ENCODE results near the gene ADARB2.
"Not testable (repeated sequence)": the region's sequence is repeated elsewhere in the genome, so short reads cannot be mapped to it uniquely, and the experiment has no call there.

ADARB2 gene

DNA sequence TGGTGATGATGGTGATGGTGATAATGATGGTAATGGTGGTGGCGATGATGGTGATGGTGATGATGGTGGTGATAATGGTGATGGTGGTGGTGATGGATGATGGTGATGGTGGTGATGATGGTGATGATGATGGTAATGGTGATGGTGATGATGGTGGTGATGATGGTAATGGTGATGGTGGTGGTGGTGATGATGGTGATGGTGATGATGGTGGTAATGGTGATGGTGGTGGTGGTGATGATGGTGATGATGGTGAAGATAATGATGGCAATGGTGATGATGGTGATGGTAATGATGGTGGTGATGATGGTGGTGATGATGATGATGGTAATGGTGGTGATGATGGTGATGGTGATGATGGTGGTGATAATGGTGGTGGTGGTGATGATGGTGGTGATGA is 517.5 kb downstream of the ADARB2 start:
- H3K27ac ChIP-seq, H3K4me3 ChIP-seq: not testable (repeated sequence)

DNA sequence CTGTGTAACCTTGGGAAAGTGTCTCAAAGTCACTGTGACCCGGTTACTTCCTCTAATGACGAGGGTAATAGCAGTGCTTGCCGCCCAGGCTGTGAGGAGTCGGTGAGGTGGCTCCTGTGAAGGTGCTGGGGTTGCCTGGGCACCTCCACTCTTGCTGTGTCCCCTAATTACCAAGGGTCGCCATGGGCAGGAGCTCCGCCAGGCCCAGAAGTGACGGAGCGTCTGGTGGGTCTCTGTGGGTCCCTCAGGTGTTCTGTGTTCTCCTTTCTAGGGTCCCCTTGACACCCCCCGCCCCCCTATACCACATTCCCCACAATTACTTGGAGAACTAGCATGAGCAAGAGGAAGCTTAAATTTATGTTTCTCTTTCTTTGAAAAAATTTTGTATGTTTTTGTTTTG is 519.7 kb downstream of the ADARB2 start:
- H3K27ac ChIP-seq = no peak overlapping the region
- H3K4me3 ChIP-seq = no peak overlapping the region

DNA sequence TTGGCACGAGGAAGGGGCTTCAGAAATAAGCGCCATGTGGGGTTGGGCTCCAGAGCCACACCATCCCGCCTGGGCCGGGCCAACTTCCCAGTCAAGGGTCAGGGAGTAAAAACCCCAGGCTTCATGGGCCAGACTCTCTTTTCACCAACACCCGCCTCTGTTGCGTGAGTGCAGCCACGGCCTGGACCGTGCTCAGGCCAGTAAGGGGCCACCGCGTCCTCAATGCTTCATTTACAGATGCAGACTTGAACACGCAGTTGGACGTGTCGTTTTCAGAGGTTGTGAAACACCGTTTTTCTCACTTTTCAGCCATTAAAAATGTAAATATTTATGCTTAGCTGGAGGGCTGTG is 520.1 kb downstream of the ADARB2 start:
- no peak overlapping the region for H3K4me3 ChIP-seq
- H3K27ac ChIP-seq = no peak overlapping the region

DNA sequence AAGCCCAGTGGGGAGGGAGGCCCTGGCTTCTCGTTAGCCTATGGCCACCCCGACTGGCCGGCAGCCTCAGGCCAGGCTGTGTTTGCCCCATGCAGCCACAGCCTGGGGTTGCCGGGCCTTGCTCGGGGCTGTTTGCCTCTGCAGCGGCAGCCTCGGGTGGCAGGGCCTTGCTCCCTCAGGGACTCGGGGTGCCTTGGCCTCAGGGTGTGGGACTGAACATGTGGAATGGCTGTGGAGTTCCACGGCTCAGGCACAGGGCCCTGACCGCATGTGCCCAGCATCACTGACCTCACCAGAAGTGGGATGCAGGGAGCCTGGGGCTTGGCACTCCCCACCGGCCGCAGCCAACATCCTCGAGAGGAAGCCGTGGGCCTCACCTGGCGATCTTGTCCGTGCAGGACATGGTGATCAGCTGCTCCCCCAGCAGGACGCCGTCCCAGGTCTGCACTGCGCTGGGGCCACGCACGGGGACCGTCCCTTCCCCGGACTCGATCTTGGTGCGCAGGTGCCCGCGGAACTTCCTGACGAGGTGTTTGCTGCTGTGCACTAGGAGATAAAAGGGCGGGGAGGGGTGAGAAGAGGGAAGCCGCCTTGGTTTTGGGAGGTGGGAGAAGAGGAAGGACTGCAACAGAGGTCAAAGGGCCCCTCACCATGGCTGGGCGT is 520.6 kb downstream of the ADARB2 start:
- Histone ChIP-seq H3K27ac (no peak overlapping the region), H3K4me3 (no peak overlapping the region)

DNA sequence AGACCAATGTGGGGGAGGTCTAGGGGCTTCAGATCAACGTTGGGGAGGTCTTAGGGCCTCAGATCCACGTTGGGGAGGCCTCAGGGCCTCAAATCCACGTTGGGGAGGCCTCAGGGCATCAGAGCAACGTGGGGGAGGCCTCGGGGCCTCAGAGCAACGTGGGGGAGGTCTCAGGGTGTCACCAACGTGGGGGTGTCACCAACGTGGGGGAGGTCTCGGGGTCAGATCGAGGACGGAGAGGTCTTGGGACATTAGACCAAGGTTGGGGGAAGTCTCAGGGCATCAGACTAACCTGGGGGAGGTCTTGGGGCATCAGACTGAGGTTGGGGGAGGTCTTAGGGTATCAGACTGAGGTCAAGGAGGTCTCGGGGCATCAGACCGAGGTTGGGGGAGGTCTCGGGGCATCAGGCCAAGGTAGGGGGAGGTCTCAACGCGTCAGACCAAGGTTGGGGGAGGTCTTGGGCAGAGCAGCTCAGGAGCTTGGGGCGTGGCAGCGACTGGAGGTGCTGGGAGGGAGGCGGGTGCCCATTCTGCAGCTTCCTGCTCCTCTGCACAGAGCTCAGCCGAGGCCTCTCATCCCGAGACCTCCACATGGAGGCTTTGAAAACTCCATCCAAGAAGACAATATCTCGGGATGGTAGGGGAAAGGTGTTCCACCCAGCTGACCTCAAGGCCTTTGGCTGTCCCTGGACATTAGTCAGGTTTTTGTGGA is 521.3 kb downstream of the ADARB2 start:
- H3K27ac ChIP-seq = no peak overlapping the region
- H3K4me3 ChIP-seq = no peak overlapping the region

DNA sequence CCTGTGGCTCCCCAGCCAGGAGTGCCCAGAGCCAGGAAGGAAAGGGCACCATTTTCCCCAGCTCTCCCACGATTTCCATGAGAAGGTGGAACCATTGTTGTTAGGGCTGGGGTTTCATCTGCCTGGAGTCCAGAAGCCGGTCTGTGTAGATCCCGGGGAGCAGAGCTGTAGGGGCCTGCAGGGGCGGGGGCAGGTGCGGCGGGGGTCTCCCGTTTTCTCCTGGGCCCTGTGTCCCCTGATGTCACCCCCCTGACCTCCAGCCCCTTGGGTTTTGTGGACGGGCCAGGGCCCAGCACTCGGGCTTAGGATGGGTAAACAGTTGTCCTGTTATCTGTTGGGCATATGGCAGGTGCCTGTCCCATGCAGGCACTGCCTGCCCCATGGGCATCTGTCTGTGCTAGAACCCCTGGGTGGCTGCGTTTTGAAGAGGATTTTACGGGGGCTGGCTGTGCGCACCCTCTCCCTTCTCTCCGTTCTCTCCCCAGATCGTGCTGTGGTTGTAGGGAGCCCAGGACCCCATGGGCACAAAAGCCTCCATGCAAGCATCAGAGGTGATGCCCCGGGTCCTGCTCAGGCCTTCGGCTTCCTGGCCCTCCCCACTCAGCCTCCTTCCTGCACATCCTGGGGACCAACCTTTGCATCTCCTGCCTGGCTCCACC is 522.3 kb downstream of the ADARB2 start:
- Histone ChIP-seq H3K27ac (no peak overlapping the region), H3K4me3 (no peak overlapping the region)

DNA sequence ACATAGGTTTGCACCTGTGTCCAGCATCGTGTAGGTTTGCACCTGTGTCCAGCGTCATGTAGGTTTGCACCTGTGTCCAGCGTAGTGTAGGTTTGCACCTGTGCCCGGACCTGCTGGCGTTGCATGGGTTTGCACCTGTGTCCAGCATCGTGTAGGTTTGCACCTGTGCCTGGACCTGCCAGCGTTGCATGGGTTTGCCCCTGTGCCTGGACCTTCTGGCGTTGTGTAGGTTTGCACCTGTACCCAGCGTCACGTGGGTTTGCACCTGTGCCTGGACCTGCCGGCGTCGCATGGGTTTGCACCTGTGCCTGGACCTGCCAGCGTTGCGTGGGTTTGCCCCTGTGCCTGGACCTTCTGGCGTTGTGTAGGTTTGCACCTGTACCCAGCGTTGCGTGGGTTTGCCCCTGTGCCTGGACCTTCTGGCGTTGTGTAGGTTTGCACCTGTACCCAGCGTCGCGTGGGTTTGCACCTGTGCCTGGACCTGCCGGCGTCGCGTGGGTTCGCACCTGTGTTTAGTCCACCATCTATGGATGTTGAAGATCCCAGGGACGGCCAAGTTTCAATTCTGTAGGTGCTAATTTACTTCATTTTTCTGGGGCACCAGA is 523.2 kb downstream of the ADARB2 start:
- no peak overlapping the region for H3K27ac ChIP-seq
- H3K4me3 ChIP-seq = no peak overlapping the region

DNA sequence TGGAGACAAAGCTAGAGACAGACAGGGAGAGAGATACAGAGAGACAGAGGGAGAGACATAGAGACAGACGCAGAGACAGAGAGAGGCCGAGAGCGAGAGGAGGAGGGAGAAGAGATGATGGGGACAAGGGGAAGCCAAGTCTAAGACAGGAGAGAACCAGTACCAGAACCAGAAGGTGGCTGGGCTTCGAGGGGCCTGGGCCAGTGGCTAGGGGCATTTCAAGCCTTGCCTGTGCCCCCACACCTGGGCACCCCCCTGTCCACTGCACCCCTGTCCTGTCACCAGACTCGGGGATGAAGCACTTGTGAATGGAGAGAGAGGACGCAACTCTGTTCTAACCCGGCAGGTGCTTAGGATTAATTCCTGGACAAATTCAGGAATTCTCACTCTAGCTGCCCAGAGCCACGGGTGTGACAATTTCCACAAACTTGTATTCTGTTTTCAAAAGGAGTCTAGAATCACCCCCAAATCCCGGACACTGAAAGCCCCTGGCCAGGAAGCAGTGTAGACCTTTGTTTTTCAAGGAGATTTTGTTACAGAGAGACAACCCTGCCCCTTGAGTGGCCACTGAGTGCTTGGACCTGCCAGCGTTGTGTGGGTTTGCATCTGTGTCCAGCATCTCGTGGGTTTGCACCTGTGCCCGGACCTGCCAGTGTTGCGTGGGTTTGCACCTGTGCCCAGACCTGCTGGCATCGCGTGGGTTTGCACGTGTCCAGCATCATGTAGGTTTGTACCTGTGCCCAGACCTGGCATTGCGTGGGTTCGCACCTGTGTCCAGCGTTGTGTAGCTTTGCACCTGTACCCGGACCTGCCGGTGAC is 523.9 kb downstream of the ADARB2 start:
- H3K27ac ChIP-seq = no peak overlapping the region

DNA sequence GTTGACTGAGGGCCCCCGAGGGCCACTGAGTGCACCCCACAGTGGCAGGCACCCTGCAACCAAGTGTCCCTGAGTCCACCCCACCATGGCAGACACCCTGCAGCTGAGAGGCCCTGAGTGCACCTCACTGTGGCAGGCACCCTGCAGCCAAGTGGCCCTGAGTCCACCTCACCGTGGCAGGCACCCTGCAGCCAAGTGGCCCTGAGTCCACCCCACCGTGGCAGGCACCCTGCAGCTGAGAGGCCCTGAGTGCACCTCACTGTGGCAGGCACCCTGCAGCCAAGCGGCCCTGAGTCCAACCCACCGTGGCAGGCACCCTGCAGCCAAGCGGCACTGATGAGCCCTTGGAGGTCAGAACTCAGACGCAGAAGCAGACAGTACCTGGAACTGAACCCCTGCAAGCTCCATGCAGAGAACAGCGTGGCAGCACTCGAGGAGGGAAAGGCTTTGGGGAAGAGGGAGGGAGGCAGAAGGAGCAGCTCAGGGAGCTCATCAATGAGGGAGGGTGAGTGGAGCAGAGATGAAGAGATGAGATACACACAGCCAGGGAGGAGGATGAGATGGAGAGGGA is 524.7 kb downstream of the ADARB2 start:
- no peak overlapping the region for H3K27ac ChIP-seq

More for the DNA sequence above, 523.9 kb downstream of the ADARB2 start:
- H3K4me3 ChIP-seq = no peak overlapping the region

DNA sequence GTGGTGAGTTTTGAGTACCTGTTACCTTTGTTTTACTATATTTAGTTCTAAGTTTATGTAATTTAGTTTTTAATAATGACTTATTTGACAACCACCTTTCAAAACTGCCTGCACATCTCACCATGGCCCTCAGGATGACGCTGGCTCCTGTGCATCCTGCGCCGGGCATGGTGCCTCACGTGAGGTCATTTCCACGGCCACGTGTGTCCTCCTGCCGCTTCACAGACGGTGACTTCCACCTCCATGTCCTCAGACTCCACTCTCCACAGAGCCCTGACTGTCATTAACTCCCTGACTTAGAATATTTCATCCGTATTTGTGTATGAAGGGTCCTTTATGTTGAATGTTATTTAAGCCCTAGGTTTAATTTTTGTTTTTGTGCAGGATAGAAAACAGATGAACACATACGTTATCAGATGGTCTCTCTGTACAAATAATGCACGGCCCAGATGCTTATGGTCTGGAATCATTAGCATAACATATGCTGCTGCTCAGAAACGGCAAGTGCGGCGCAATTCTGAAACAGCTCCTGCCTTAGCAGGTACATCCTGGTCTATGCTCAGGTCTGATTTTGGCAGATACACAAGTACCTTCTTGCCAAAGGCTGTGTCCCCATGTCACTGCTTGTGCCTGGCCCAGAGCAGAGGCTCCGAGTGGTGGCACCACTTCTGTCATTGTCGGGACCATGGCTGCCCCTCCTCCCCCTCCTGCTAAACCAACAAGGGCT is 525.3 kb downstream of the ADARB2 start:
- no peak overlapping the region for H3K4me3 ChIP-seq
- H3K27ac ChIP-seq = no peak overlapping the region

More for the DNA sequence above, 524.7 kb downstream of the ADARB2 start:
- no peak overlapping the region for H3K4me3 ChIP-seq

DNA sequence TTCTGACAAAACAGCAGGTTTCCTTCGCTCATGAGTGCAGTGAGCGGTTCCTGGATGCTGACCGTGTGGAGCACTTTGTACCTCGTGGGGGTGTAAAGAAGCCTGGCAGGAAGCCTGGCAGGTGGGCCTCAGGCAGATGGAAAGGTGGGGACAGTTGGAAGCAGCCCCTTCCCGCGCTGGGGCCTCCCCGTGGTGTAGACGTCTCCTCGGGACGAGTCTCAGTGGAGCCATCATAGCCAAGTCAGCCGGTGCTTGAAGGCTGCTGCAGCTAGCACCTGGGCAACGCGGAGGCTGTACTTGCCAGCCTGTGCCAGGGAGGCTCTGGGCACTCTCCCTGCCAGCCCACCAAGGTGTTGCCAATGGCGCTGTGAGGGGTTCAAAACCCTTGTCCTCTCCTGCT is 526.7 kb downstream of the ADARB2 start:
- no peak overlapping the region for H3K27ac ChIP-seq
- no peak overlapping the region for H3K4me3 ChIP-seq

DNA sequence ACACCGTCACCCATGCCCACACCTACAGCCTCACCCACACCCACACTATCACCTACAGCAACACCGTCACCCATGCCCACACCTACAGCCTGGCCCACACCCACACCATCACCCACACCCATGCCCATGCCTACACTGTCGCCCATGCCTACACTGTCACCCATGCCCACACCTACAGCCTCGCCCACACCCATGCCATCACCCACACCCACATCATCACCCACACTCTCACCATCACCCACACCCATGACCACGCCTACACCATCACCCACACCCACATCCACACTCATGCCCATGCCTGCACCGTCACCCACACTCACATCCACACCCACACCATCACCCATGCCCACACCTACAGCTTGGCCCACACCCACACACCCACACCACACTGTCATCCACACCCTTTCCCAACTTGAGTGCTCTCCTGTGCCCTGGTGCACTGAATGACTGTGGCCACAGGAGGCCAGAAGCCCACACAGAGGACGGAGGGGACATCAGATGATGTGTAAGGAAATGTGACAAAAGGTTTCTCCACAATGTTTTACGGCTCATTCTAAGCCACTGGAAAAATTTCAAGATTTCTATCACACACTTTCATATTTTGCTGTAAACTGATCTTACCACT is 527.9 kb downstream of the ADARB2 start:
- Histone ChIP-seq H3K27ac (no peak overlapping the region), H3K4me3 (no peak overlapping the region)

DNA sequence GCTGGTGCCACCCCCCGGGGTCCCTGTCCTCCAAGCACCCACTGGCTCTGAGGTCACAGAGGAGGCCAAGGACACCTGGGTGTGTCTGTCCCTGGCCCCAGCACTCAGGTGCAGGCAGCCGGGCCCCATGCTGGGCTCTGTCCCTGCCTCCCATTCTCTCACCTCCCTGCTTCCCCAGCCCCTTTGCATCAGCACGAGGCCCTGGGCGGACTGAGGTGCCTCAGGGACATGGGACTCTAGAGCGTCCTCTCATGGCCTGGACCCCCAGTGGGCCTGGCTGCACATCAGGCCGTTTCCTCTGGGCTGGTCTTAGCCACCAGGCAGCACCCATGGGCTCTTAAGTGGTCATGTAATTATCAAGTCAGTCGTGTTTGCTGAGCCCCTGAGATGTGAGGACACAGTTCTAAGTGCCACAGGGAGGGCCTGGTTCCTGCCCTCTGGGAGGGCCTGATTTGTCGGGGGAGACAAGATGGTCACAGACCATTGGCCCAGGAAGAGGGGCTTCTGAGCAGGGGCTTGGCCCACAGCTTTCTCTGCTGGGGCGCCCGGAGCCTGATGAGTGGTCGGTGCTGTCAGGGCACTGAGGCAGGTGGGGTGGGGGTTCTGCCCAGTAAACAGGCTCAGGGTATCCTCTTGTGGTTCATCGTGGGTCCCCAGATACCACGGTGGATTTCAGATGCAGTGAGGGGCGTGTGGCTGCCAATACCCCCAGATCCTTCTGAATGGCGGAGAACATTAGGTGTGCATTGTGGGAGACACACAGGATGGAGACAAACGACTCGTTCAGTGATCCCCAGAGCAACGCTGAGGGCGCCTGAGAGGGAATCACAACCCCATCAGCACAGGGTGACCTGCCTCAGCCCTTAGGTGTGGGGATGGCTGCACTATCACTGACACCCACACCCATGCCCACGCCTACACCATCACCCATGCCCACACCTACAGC is 528.7 kb downstream of the ADARB2 start:
- no peak overlapping the region for H3K27ac ChIP-seq
- H3K4me3 ChIP-seq = no peak overlapping the region

DNA sequence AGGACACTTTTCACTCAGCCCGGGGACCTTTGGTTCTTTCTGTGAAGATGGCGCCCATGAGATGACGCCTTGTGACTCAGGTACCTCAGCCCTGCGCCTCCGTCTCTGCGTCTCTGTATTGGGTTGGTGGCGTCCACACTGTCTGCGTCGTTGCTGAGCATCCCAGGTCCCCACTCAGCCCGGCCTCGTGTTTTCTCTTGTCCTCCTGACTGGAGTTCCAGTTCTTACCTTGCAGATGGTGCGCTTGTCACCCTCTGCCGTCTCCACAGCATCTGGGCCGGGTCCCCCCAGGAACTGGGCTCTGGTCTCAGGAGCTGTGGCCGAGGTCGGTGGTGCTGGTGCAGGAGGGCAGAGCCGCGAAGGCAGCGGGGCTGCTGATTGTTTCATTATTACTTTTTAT is 530.7 kb downstream of the ADARB2 start:
- H3K27ac ChIP-seq = no peak overlapping the region
- H3K4me3 ChIP-seq = no peak overlapping the region

DNA sequence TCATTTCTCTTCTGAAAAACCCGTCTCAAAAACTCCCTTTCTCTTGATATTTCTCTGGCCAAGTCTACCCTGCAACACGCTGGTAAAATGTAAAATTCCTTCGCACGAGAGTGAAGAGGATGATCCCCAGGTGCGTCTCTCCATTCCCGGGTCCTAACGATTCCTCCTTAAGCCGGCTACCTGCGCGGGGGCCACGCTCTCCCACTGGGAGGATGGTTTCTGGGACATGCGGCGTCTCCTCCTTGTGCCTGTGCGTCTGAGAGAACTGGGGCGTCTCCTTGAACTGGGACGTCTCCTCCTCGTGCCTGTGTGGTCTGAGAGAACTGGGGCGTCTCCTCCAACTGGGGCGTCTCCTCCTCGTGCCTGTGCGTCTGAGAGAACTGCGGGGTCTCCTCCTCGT is 531.2 kb downstream of the ADARB2 start:
- Histone ChIP-seq H3K27ac (no peak overlapping the region), H3K4me3 (no peak overlapping the region)

DNA sequence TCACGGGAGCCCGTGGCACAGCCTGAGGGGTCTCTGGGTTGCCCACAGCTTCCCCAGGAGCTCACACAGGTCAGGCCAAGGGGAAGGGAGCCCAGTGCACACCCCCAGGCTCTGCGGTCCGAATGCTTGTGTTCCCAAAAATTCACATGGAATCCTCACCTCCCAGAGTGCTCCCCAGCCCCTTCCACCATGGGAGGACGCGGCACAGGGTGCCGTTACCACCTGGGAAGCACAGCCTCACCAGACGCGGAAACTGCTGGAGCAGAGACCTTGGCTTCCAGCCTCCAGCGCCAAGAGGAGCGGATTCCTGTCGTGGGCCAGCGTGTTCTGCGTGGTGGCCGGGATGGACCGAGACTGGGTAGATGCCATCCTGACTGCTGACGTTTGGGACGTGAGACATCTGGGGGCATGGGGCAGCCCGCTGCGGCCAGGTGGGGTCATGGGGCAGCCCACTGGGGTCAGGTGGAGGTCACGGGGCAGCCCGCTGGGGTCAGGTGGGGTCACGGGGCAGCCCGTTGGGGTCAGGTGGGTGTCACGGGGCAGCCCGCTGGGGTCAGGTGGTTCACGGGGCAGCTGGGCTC is 531.8 kb downstream of the ADARB2 start:
- no peak overlapping the region for H3K27ac ChIP-seq
- H3K4me3 ChIP-seq = no peak overlapping the region
